Kidney (tissue), 14 donors: ENCODE measurements around the gene KHSRP. TPM values are rescaled to one million over a fixed set of nuclear protein-coding genes. Genes with fewer than 3 reads are reported as not detected.

Experiments used
- DNase-seq, 5 donors: peaks; one replicate each; pipeline ENCODE4 v3.0.0-alpha.2; 2013 to 2020
- FAIRE-seq: peaks from 2 replicates; lab custom pipeline; 2012; peaks lifted over from hg19 to GRCh38; lab: Jason Lieb, UNC
- H3K27ac ChIP-seq, 2 donors: one replicate each; pipeline ENCODE4 v1.7.0; 2013; ENCODE audit warnings: low read depth in 2 of 2, low read length in 2 of 2, inconsistent platforms in 1 of 2
- H3K27me3 ChIP-seq: one replicate; pipeline ENCODE4 v1.7.1; 2013; ENCODE audit warnings: low read length, inconsistent platforms; ENCODE audit not compliant: control insufficient read depth, insufficient read depth
- H3K36me3 ChIP-seq, 3 donors: one replicate each; pipeline versions ENCODE4 v1.7.0 to v1.7.1; 2013; ENCODE audit warnings: low read length in 3 of 3, control low read depth in 1 of 3, inconsistent platforms in 1 of 3; ENCODE audit not compliant: insufficient read depth in 3 of 3, control insufficient read depth in 2 of 3
- H3K4me1 ChIP-seq, 3 donors: one replicate each; pipeline versions ENCODE4 v1.7.0 to v1.7.1; 2013; ENCODE audit warnings: low read length in 3 of 3, inconsistent platforms in 1 of 3, low read depth in 1 of 3; ENCODE audit not compliant: control insufficient read depth in 2 of 3, insufficient read depth in 2 of 3
- H3K4me3 ChIP-seq, 3 donors: one replicate each; pipeline versions ENCODE4 v1.7.0 to v1.8.1; 2013; ENCODE audit warnings: low read length in 3 of 3, control low read depth in 1 of 3, inconsistent platforms in 1 of 3
- H3K9ac ChIP-seq, 3 donors: one replicate each; pipeline versions ENCODE4 v1.7.0 to v1.7.1; 2013; ENCODE audit warnings: low read length in 3 of 3, control low read depth in 1 of 3, inconsistent platforms in 1 of 3
- H3K9me3 ChIP-seq, 3 donors: one replicate each; pipeline versions ENCODE4 v1.7.0 to v1.7.1; 2013; ENCODE audit warnings: low read length in 3 of 3, control low read depth in 1 of 3, inconsistent platforms in 1 of 3; ENCODE audit not compliant: control insufficient read depth in 2 of 3, insufficient read depth in 1 of 3
- intact Hi-C: fragments of 100-400 bp; cut with DNase I; formaldehyde crosslinking; loops from one replicate; pipeline ENCODE4 v1.11.1; 2022
- polyA plus RNA-seq: library from polyadenylated mRNA; stranded (reverse); fragments of 350-450 nt; fragmentation: Illumina TruSeq; extraction: RNeasy Lipid Tissue Mini Kit (QIAGEN cat#74804); gene quantifications from one replicate; pipeline ENCODE4 v1.2.3, GENCODE V29; 2014; ENCODE audit warnings: low read depth, low replicate concordance; ENCODE audit not compliant: insufficient read depth
- total RNA-seq: library from RNA; stranded (reverse); fragmentation: NEBNext Ultra II Directional; extraction: Animal tissue kit (Norgen Biotek cat#: 25700); gene quantifications from one replicate; pipeline ENCODE4 v1.2.1, GENCODE V29; 2021
- TF ChIP-seq, protein P1 (sequence below): IDR thresholded peaks from 3 replicates; pipeline ENCODE4 v1.5.1; 2012; ENCODE audit warnings: mild to moderate bottlenecking, moderate library complexity, borderline replicate concordance; ENCODE audit not compliant: insufficient read depth; ENCODE audit errors: extremely low read depth
- donor health status: control.
- donor health status: control.
- donor health status: control.
- donor health status: control.
- donor health status: control.
- donor health status: DM: yes; HTN: yes; CAD: no.
- donor health status: Normal renal cell carcinoma (clear cell type).

KHSRP gene
- total and polyA plus RNA-seq, 2 donors from 2014 or later = 52.9 to 175 TPM

DNA sequence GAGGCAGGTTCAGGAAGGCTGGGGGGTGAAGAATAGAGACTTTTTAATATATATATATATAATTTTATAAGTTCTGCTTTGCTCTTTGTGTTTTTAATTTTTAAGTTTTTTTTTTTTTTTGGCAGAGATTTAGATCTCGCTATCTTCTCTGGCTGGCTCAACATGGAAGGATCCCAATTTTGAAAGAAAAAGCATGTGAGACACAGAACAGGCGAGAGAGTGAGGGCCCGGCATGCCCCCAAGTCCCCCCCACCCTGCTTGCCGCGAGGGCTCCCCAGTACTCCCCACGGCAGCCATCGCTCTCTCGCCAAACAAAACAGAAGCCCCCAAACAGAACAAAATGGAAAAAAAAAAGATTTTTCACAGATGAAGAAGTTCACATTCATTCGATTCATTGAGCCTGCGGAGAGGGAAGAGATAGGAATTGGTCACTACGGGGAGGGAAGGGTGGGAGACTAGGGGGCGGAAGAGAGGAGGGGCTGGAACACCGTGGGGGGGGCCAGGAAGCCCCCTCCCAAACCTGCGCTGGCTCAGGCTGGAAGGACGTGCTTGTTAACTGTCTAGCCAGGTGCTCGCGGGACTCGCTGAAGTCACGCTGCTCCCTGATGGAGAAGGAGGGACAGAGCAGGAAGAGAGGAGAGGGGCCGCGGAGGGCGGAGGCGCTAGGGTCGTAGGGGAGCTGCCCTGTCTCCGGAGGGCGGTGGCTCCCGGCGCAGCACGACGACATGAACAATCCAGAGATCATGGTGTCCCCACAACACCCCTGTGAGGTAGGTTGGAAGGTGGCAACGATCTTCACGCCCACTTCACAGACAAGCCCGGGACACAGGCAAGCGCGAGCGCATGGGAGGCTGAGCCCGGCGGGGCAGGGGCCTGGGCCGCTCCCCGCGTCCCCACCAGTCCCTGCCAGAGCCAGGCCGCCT is 10.6 kb downstream of the KHSRP start:
- H3K27ac ChIP-seq = no peak overlapping the region
- H3K36me3 ChIP-seq = peaks cover 2 to 36% (median 14%) of the 10 kb centered on the region in 3 donors
- H3K9ac ChIP-seq = no peak overlapping the region
- DNase-seq (peak in 1 of 5 donors; percentile 39), FAIRE-seq (no peak)
- H3K4me1 ChIP-seq = peaks cover 0 to 6% (median 0%) of the 10 kb centered on the region in 3 donors
- no peaks in the 10 kb centered on the region for H3K27me3 ChIP-seq
- H3K4me3 ChIP-seq = no peak overlapping the region
- no peaks in the 10 kb centered on the region for H3K9me3 ChIP-seq
- intact Hi-C loops = no loop called here
- TF ChIP-seq, protein P1, sequence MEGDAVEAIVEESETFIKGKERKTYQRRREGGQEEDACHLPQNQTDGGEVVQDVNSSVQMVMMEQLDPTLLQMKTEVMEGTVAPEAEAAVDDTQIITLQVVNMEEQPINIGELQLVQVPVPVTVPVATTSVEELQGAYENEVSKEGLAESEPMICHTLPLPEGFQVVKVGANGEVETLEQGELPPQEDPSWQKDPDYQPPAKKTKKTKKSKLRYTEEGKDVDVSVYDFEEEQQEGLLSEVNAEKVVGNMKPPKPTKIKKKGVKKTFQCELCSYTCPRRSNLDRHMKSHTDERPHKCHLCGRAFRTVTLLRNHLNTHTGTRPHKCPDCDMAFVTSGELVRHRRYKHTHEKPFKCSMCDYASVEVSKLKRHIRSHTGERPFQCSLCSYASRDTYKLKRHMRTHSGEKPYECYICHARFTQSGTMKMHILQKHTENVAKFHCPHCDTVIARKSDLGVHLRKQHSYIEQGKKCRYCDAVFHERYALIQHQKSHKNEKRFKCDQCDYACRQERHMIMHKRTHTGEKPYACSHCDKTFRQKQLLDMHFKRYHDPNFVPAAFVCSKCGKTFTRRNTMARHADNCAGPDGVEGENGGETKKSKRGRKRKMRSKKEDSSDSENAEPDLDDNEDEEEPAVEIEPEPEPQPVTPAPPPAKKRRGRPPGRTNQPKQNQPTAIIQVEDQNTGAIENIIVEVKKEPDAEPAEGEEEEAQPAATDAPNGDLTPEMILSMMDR = no peak

DNA sequence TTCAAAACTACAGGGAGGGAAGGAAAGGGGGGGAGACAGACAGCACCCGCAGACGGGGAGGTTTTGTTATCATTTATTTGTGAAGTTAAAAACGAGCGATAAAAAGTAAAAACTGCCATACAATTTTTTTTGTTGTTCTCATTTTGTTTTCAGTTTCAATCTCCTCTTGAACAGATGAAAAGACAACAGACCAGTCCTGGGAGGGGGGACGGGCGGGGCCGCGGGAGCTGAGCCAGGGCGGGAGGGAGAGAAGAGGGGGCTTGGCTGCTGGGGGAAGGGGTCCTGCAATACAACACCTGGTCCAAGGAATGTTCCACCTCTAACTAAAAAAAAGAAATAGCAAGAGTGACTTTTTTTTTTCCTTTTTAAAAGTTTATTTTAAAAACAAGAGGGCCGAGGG is 11.3 kb downstream of the KHSRP start:
- TF ChIP-seq, protein P1 = no peak
- Histone ChIP-seq H3K4me1 (peaks cover 0 to 6% (median 0%) of the 10 kb centered on the region in 3 donors), H3K36me3 (peaks cover under 1 to 29% (median 10%) of the 10 kb centered on the region in 3 donors), H3K9ac (no peak overlapping the region), H3K27me3 (no peaks in the 10 kb centered on the region), H3K9me3 (no peaks in the 10 kb centered on the region), H3K27ac (no peak overlapping the region), H3K4me3 (no peak overlapping the region)
- DNase-seq = peak in 1 of 5 donors; percentile 39
- no peak for FAIRE-seq
- intact Hi-C loops = no loop called here

DNA sequence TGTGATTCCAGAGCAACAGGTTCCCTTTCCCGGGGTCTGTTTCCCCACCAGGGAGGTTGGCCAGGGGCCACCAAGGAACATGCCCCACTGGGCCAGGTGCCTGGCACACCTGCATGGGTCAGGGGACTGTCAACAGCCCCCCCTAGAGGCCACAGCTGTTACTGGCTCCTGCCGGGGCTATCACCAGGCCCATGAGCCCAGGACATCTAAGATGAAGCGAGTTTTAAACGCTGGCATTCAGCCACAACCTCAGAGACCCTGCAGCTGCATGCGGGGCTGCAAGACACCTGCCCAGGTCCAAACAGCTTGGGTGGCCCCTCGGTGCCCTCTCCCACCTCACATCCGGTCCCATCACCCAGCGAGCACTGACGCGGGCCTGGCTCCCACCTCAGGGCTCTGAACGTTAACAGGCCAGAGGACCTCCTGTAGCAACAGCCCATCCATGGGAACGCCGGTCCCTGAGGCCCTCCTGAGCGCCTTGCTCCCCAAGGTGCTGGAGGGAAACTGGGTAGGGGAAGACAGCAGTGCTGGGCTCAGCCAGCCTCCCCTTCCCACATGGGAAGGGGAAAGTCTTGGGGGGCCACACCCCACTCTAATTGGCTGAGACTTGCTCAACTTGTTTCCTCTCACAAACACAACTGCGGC is 12.0 kb downstream of the KHSRP start:
- Histone ChIP-seq H3K4me1 (peaks cover 0 to 6% (median 0%) of the 10 kb centered on the region in 3 donors), H3K4me3 (no peak overlapping the region), H3K36me3 (peaks cover 0 to 22% (median 9%) of the 10 kb centered on the region in 3 donors), H3K9me3 (no peaks in the 10 kb centered on the region), H3K9ac (no peak overlapping the region), H3K27me3 (no peaks in the 10 kb centered on the region), H3K27ac (peak overlapping the region in 1 of 2 donors; percentile 32)
- TF ChIP-seq, protein P1 = peak; percentile 53
- intact Hi-C loops = no loop called here
- DNase-seq (peak in 3 of 5 donors; percentile 47 to 65 (median 56)), FAIRE-seq (no peak)
